ENCODE data around the gene COL6A1. TPM values are rescaled to one million over a fixed set of nuclear protein-coding genes. Genes with fewer than 3 reads are reported as not detected.

Gene COL6A1
- total and polyA plus RNA-seq, 2 of the 4 experiments (the other 2 are of a cell fraction) = 173 to 1,578 TPM

GRCh38 chr21:45934554-45934953 is 47.0 kb upstream of the COL6A1 start:
- H3K56ac ChIP-seq (ENCODE audit: extremely low read depth, insufficient read depth, low read length) = no peak overlapping the region
- H4K91ac ChIP-seq (ENCODE audit: insufficient read depth, low read depth, low read length) = no peak overlapping the region
- H3K9me3 ChIP-seq (ENCODE audit: control insufficient read depth, insufficient read depth, low read length) = peaks cover 29% of the 10 kb centered on the region
- in situ Hi-C loops (cut with MboI; ENCODE audit: low sequenced_read_pairs) (no loop called here), dilution Hi-C loops (cut with HindIII; ENCODE audit: low sequenced_read_pairs, unreplicated experiment) (no loop called here), intact Hi-C loops (cut with micrococcal nuclease) (no loop called here)
- no peaks in the 10 kb centered on the region for H3K4me1 ChIP-seq (ENCODE audit: control insufficient read depth, insufficient read depth, low read length)
- CTCF ChIA-PET = no interaction called here
- no peak overlapping the region for H2AK5ac ChIP-seq (ENCODE audit: low read depth, low read length)
- H3K79me1 ChIP-seq (ENCODE audit: low read depth in 1 of 2, low read length in 2 of 2) = no peaks in the 10 kb centered on the region
- H4K8ac ChIP-seq (ENCODE audit: low read depth in 2 of 2, low read length in 2 of 2) = no peak overlapping the region
- no peak overlapping the region for H2BK5ac ChIP-seq (ENCODE audit: low read depth, low read length, poor library complexity, severe bottlenecking)
- DNase-seq (no peak), ATAC-seq (ENCODE audit: low read depth) (no peak)
- no TSS peak for BruUV-seq (replicated peaks)
- TF ChIP-seq MAZ (IDR thresholded peaks at IDR 0.05; ENCODE audit: borderline replicate concordance, low read depth, low read length) (no peak), POLR2A (IDR thresholded peaks at IDR 0.05; ENCODE audit: low read depth, low read length) (no peak), MXI1 (IDR thresholded peaks at IDR 0.05; ENCODE audit: borderline replicate concordance, low read depth, low read length) (no peak), RAD21 (IDR thresholded peaks at IDR 0.05; ENCODE audit: low read length) (no peak), RFX5 (IDR thresholded peaks at IDR 0.05; ENCODE audit: low read depth, low read length) (no peak), BHLHE40 (IDR thresholded peaks at IDR 0.05; ENCODE audit: low read depth, low read length) (no peak), ELK1 (IDR thresholded peaks at IDR 0.05; ENCODE audit: borderline replicate concordance, low read depth, low read length) (no peak), NFE2L2 (IDR thresholded peaks at IDR 0.05; ENCODE audit: low read depth, low read length) (no peak), SMC3 (IDR thresholded peaks at IDR 0.05; ENCODE audit: low read depth, low read length) (no peak), FOS (IDR thresholded peaks at IDR 0.05; ENCODE audit: low read depth, low read length) (no peak), CHD1 (IDR thresholded peaks at IDR 0.05; ENCODE audit: low read depth, low read length) (no peak), RCOR1 (IDR thresholded peaks at IDR 0.05; ENCODE audit: insufficient replicate concordance, low read length) (no peak), MAFK (IDR thresholded peaks at IDR 0.05; ENCODE audit: low read depth, low read length) (no peak)
- TF ChIP-seq, protein P1, sequence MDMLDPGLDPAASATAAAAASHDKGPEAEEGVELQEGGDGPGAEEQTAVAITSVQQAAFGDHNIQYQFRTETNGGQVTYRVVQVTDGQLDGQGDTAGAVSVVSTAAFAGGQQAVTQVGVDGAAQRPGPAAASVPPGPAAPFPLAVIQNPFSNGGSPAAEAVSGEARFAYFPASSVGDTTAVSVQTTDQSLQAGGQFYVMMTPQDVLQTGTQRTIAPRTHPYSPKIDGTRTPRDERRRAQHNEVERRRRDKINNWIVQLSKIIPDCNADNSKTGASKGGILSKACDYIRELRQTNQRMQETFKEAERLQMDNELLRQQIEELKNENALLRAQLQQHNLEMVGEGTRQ (IDR thresholded peaks at IDR 0.05; ENCODE audit: low read depth, low read length) = no peak
- TF ChIP-seq, protein P2, sequence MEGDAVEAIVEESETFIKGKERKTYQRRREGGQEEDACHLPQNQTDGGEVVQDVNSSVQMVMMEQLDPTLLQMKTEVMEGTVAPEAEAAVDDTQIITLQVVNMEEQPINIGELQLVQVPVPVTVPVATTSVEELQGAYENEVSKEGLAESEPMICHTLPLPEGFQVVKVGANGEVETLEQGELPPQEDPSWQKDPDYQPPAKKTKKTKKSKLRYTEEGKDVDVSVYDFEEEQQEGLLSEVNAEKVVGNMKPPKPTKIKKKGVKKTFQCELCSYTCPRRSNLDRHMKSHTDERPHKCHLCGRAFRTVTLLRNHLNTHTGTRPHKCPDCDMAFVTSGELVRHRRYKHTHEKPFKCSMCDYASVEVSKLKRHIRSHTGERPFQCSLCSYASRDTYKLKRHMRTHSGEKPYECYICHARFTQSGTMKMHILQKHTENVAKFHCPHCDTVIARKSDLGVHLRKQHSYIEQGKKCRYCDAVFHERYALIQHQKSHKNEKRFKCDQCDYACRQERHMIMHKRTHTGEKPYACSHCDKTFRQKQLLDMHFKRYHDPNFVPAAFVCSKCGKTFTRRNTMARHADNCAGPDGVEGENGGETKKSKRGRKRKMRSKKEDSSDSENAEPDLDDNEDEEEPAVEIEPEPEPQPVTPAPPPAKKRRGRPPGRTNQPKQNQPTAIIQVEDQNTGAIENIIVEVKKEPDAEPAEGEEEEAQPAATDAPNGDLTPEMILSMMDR (conservative IDR thresholded peaks at IDR 0.05; ENCODE audit: low read depth, low read length) = no peak
- H2BK20ac ChIP-seq (ENCODE audit: low read depth, low read length) = no peak overlapping the region
- no peak overlapping the region for H3K27ac ChIP-seq (ENCODE audit: insufficient read depth, low read length)
- H3K4me3 ChIP-seq (ENCODE audit: insufficient read depth, low read depth, low read length) = no peak overlapping the region
- H4K20me1 ChIP-seq (ENCODE audit: insufficient read depth, low read length) = no peaks in the 10 kb centered on the region
- no peak overlapping the region for H4K5ac ChIP-seq (ENCODE audit: low read depth, low read length)
- H3K18ac ChIP-seq (ENCODE audit: low read depth, low read length) = no peak overlapping the region
- H3K9me1 ChIP-seq (ENCODE audit: insufficient read depth, low read length) = no peaks in the 10 kb centered on the region; the same call in 1 of the 2 replicates
- POLR2A ChIA-PET (ENCODE audit: unreplicated experiment) = no interaction called here
- 63% methylated on average over 3 of the region's 3 CpGs; no CpG with 5 or more reads in 1 of the 2 experiments for WGBS, 2 experiments (ENCODE audit: extremely low coverage in 2 of 2, insufficient read length in 1 of 2)
- H2BK120ac ChIP-seq (ENCODE audit: low read depth, low read length) = no peak overlapping the region
- peaks cover 3% of the 10 kb centered on the region; the same call in 1 of the 2 replicates for H3K36me3 ChIP-seq (ENCODE audit: control insufficient read depth, insufficient read depth, low read length)
- no peak overlapping the region for H3K4me2 ChIP-seq (ENCODE audit: low read depth, low read length)
- no peak overlapping the region for H3K14ac ChIP-seq (replicated peaks; ENCODE audit: low read depth, low read length)
- H2BK15ac ChIP-seq (ENCODE audit: low read depth, low read length) = no peak overlapping the region
- H3K9ac ChIP-seq (ENCODE audit: low read depth, low read length) = no peak overlapping the region
- H2AK9ac ChIP-seq (replicated peaks; ENCODE audit: low read depth, low read length, poor library complexity) = no peak overlapping the region
- H3K23ac ChIP-seq (ENCODE audit: low read depth, low read length) = no peak overlapping the region
- H3K27me3 ChIP-seq (ENCODE audit: control insufficient read depth, insufficient read depth, low read length) = no peaks in the 10 kb centered on the region; the same call in 1 of the 2 replicates
- H3K4ac ChIP-seq (ENCODE audit: low read depth, low read length) = no peak overlapping the region
- H2AFZ ChIP-seq (replicated peaks; ENCODE audit: low read length, poor library complexity) = no peak overlapping the region

Measured in IMR-90 (cell line).